ENCODE results near the gene MXD4. TPM values are rescaled to one million over a fixed set of nuclear protein-coding genes. Genes with fewer than 3 reads are reported as not detected.

MXD4 gene
- total and polyA plus RNA-seq, 2 experiments from 2014 or later = 6.9 to 19.9 TPM

GRCh38 chr4:2245057-2245786, 16.7 kb downstream of the MXD4 start:
- no peaks in the 10 kb centered on the region for H3K9me2 ChIP-seq (ENCODE audit: insufficient read depth)
- Mint-ChIP-seq H3K4me3 (no peak overlapping the region; the same call in 2 of the 3 replicates), H3K4me1 (peaks cover 9% of the 10 kb centered on the region), H3K9me3 (peaks cover 24% of the 10 kb centered on the region), H3K36me3 (ENCODE audit: low read depth) (peaks cover 16% of the 10 kb centered on the region), H3K27me3 (ENCODE audit: insufficient read depth, low read depth, poor library complexity) (peaks cover 8% of the 10 kb centered on the region), H3K27ac (no peak overlapping the region)
- no peaks in the 10 kb centered on the region for H3K27me3 ChIP-seq (ENCODE audit: insufficient read depth)
- TF ChIP-seq JUNB (IDR thresholded peaks at IDR 0.05; ENCODE audit: unreplicated experiment) (no peak), POLR2AphosphoS5 (IDR thresholded peaks at IDR 0.05; ENCODE audit: low read depth) (no peak), ZNF114 (CRISPR knock-in tag; IDR thresholded peaks at IDR 0.05) (no peak), CTCF (conservative IDR thresholded peaks at IDR 0.05; ENCODE audit: low read depth in 2 of 2) (no peak), ZNF331 (CRISPR knock-in tag; IDR thresholded peaks at IDR 0.05; ENCODE audit: low read depth) (no peak), EZH2 (IDR thresholded peaks at IDR 0.05; ENCODE audit: low read depth, unreplicated experiment) (no peak), NANOG (IDR thresholded peaks at IDR 0.05; ENCODE audit: borderline replicate concordance) (no peak), ZNF462 (CRISPR knock-in tag; IDR thresholded peaks at IDR 0.05) (no peak), EZH2phosphoT487 (IDR thresholded peaks at IDR 0.05; ENCODE audit: unreplicated experiment) (no peak), STAT1 (IDR thresholded peaks at IDR 0.05; ENCODE audit: unreplicated experiment) (no peak), CREB1 (CRISPR knock-in tag; IDR thresholded peaks at IDR 0.05; ENCODE audit: low read depth) (no peak), REST (IDR thresholded peaks at IDR 0.05; ENCODE audit: unreplicated experiment) (no peak)
- TF ChIP-seq, protein P1, sequence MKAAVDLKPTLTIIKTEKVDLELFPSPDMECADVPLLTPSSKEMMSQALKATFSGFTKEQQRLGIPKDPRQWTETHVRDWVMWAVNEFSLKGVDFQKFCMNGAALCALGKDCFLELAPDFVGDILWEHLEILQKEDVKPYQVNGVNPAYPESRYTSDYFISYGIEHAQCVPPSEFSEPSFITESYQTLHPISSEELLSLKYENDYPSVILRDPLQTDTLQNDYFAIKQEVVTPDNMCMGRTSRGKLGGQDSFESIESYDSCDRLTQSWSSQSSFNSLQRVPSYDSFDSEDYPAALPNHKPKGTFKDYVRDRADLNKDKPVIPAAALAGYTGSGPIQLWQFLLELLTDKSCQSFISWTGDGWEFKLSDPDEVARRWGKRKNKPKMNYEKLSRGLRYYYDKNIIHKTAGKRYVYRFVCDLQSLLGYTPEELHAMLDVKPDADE (IDR thresholded peaks at IDR 0.05) = no peak
- no peak overlapping the region for H2AFZ ChIP-seq
- peaks cover 8% of the 10 kb centered on the region for H4K20me1 ChIP-seq (replicated peaks; ENCODE audit: insufficient read depth)
- no peak overlapping the region for H3K4me3 ChIP-seq
- H3K4me1 ChIP-seq (ENCODE audit: insufficient read depth) = peaks cover 9% of the 10 kb centered on the region
- no peak overlapping the region for H3K4me2 ChIP-seq
- H3K36me3 ChIP-seq (ENCODE audit: insufficient read depth) = no peaks in the 10 kb centered on the region; the same call in 1 of the 2 replicates
- H3K27ac ChIP-seq (ENCODE audit: low read depth) = no peak overlapping the region
- H3F3A ChIP-seq (replicated peaks; ENCODE audit: low read depth) = no peaks in the 10 kb centered on the region
- peaks cover 13% of the 10 kb centered on the region for H3K79me2 ChIP-seq (replicated peaks; ENCODE audit: insufficient read depth)
- ATAC-seq (no peak), DNase-seq (ENCODE audit: low spot score) (peak; percentile 45)
